GM21576 (cell line): ENCODE results near the gene POU6F2.
"Not testable (repeated sequence)": the region's sequence is repeated elsewhere in the genome, so short reads cannot be mapped to it uniquely, and the experiment has no call there.

Experiments
- ATAC-seq: cut with Tn5 transposase; IDR thresholded peaks from one replicate; pipeline ENCODE4 v1.9.1; 2021; ENCODE audit warnings: mild to moderate bottlenecking, moderate library complexity; ENCODE audit not compliant: unreplicated experiment

The POU6F2 gene

GRCh38 chr7:38977685-38978084, at the start of gene POU6F2:
Gene POU6F2 (plus strand): TSS chr7:38977909. CDS start chr7:38977954, 45 bp downstream.
- no peak for ATAC-seq

GRCh38 chr7:38928506-38928905, 49.2 kb upstream of the POU6F2 start:
- ATAC-seq, result no peak

GRCh38 chr7:38929460-38930171, 48.1 kb upstream of the POU6F2 start:
- ATAC-seq, result no peak

- ATAC-seq, result peak; percentile 83
Observed at GRCh38 chr7:38932509-38933168, 45.1 kb upstream of the POU6F2 start.

GRCh38 chr7:38934051-38934450, 43.7 kb upstream of the POU6F2 start:
- no peak for ATAC-seq

- ATAC-seq, result no peak
Observed at GRCh38 chr7:38934536-38934935, 43.2 kb upstream of the POU6F2 start.

- ATAC-seq, result no peak
Observed at GRCh38 chr7:38936641-38937040, 41.1 kb upstream of the POU6F2 start.

- no peak for ATAC-seq
Observed at GRCh38 chr7:38938001-38938485, 39.7 kb upstream of the POU6F2 start.

GRCh38 chr7:38938589-38938988, 39.1 kb upstream of the POU6F2 start:
- ATAC-seq, result no peak

- ATAC-seq, result no peak
Observed at GRCh38 chr7:38940774-38941173, 36.9 kb upstream of the POU6F2 start.

GRCh38 chr7:38942431-38943051, 35.2 kb upstream of the POU6F2 start:
- no peak for ATAC-seq

- ATAC-seq, result not testable (repeated sequence)
Observed at GRCh38 chr7:38947541-38947940, 30.2 kb upstream of the POU6F2 start.

- ATAC-seq, result no peak
Observed at GRCh38 chr7:38950309-38950708, 27.4 kb upstream of the POU6F2 start.

- ATAC-seq, result no peak
Observed at GRCh38 chr7:38951213-38951612, 26.5 kb upstream of the POU6F2 start.

GRCh38 chr7:38953227-38953626, 24.5 kb upstream of the POU6F2 start:
- no peak for ATAC-seq

- no peak for ATAC-seq
Observed at GRCh38 chr7:38953971-38954370, 23.7 kb upstream of the POU6F2 start.

GRCh38 chr7:38955892-38956291, 21.8 kb upstream of the POU6F2 start:
- no peak for ATAC-seq

- no peak for ATAC-seq
Observed at GRCh38 chr7:38962028-38962427, 15.7 kb upstream of the POU6F2 start.

- no peak for ATAC-seq
Observed at GRCh38 chr7:38964921-38965320, 12.8 kb upstream of the POU6F2 start.

- no peak for ATAC-seq
Observed at GRCh38 chr7:38973760-38974159, 3.9 kb upstream of the POU6F2 start.

GRCh38 chr7:38975944-38976392, 1.7 kb upstream of the POU6F2 start:
- no peak for ATAC-seq

- no peak for ATAC-seq
Observed at GRCh38 chr7:38978491-38978890, 782 bp downstream of the POU6F2 start.
